GM23338 (cell line): Measurements from ENCODE around the gene PHAX.

Experiments
- CTCF ChIP-seq, 2 experiments: fragments of 200-600 bp in 1 of 2; sonication (generic) in 1 of 2; conservative IDR thresholded peaks; 2 replicates each; pipeline versions ENCODE4 v1.5.1 to v1.6.1; 2016 to 2017; ENCODE audit warnings: antibody characterized with exemption in 2 of 2, low read depth in 2 of 2, mild to moderate bottlenecking in 2 of 2, moderate library complexity in 1 of 2
- EZH2phosphoT487 ChIP-seq: fragments of 200-600 bp; sonication (generic); IDR thresholded peaks from one replicate; pipeline ENCODE4 v1.8.1; 2018; ENCODE audit warnings: antibody characterized with exemption; ENCODE audit not compliant: unreplicated experiment
- JUNB ChIP-seq: IDR thresholded peaks from one replicate; pipeline ENCODE4 v1.6.1; 2016; ENCODE audit warnings: antibody characterized with exemption; ENCODE audit not compliant: unreplicated experiment
- POLR2AphosphoS5 ChIP-seq: IDR thresholded peaks from 2 replicates; pipeline ENCODE4 v1.6.1; 2016; ENCODE audit warnings: antibody characterized with exemption, low read depth
- ZNF331 ChIP-seq: fragments of 250-450 bp; sonication (Bioruptor Pico); IDR thresholded peaks from 2 replicates; pipeline ENCODE4 v1.5.0; 2020; ENCODE audit warnings: low read depth, mild to moderate bottlenecking, moderate library complexity

- TF ChIP-seq CTCF (conservative IDR thresholded peaks at IDR 0.05; ENCODE audit: low read depth in 2 of 2): no peak
- no peak for TF ChIP-seq EZH2phosphoT487
- TF ChIP-seq JUNB: no peak
- no peak for TF ChIP-seq POLR2AphosphoS5
- no peak for TF ChIP-seq ZNF331 (CRISPR knock-in tag)
These were observed 9.9 kb downstream of the PHAX start for GRCh38 chr5:126610616-126611015.
